LNCAP (cell line): Measurements from ENCODE around the gene OPRL1.
A peak's percentile ranks its signal among the peaks of the same experiment; 100 is the strongest.

Experiments used
- CTCF ChIP-seq: fragments of 450-650 bp; IDR thresholded peaks from 2 replicates; pipeline ENCODE4 v1.5.1; 2017; ENCODE audit warnings: mild to moderate bottlenecking

Gene OPRL1

GRCh38 chr20:64035933-64036345, 43.9 kb upstream of the OPRL1 start, which contains the start of gene C20orf204:
C20orf204 (plus strand) TSS chr20:64036182; CDS start chr20:64036324, 142 bp downstream.
- TF ChIP-seq CTCF = no peak

GRCh38 chr20:64036346-64037198, 43.3 kb upstream of the OPRL1 start:
- no peak for TF ChIP-seq CTCF

GRCh38 chr20:64037199-64037497, 42.7 kb upstream of the OPRL1 start:
- TF ChIP-seq CTCF = no peak

GRCh38 chr20:64037498-64038213, 42.2 kb upstream of the OPRL1 start:
- no peak for TF ChIP-seq CTCF

- no peak for TF ChIP-seq CTCF
These were observed 41.7 kb upstream of the OPRL1 start for GRCh38 chr20:64038224-64038564.

GRCh38 chr20:64038565-64039292, 41.2 kb upstream of the OPRL1 start:
- TF ChIP-seq CTCF = peak; percentile 84

GRCh38 chr20:64039293-64040160, 40.4 kb upstream of the OPRL1 start:
- no peak for TF ChIP-seq CTCF
